Endothelial cell (in vitro differentiated cells): ENCODE measurements around the gene NTN5. TPM values are rescaled to one million over a fixed set of nuclear protein-coding genes. Genes with fewer than 3 reads are reported as not detected.

Source experiments
- DNase-seq: peaks from one replicate; pipeline ENCODE4 v3.0.0; 2021; ENCODE audit warnings: low spot score
- H3K27ac Mint-ChIP-seq: one replicate; pipeline ENCODE4 v1.8.0; 2021; ENCODE audit warnings: mixed read lengths, inconsistent platforms; ENCODE audit not compliant: unreplicated experiment
- H3K27me3 Mint-ChIP-seq: one replicate; pipeline ENCODE4 v1.8.0; 2021; ENCODE audit warnings: mild to moderate bottlenecking, moderate library complexity, mixed read lengths, inconsistent platforms; ENCODE audit not compliant: unreplicated experiment
- H3K36me3 Mint-ChIP-seq: one replicate; pipeline ENCODE4 v1.8.0; 2021; ENCODE audit warnings: mild to moderate bottlenecking, low read depth, mixed read lengths, inconsistent platforms; ENCODE audit not compliant: unreplicated experiment
- H3K4me1 Mint-ChIP-seq: one replicate; pipeline ENCODE4 v1.8.0; 2021; ENCODE audit warnings: mild to moderate bottlenecking, mixed read lengths, inconsistent platforms; ENCODE audit not compliant: unreplicated experiment
- H3K4me3 Mint-ChIP-seq: one replicate; pipeline ENCODE4 v1.8.0; 2021; ENCODE audit warnings: mild to moderate bottlenecking, mixed read lengths, inconsistent platforms; ENCODE audit not compliant: unreplicated experiment
- H3K9me3 Mint-ChIP-seq: one replicate; pipeline ENCODE4 v1.8.0; 2021; ENCODE audit warnings: mixed read lengths, inconsistent platforms; ENCODE audit not compliant: unreplicated experiment
- CTCF ChIP-seq: fragments of 200-600 bp; sonication (generic); IDR thresholded peaks from one replicate; pipeline ENCODE4 v1.5.0; 2021; ENCODE audit warnings: antibody characterized with exemption; ENCODE audit not compliant: unreplicated experiment
- total RNA-seq: library from RNA; stranded (reverse); fragmentation: NEBNext Ultra II Directional; extraction: Animal tissue kit (Norgen Biotek cat#: 25700); gene quantifications from one replicate; pipeline ENCODE4 v1.2.1, GENCODE V29; 2021; ENCODE audit not compliant: unreplicated experiment

Gene NTN5
- total RNA-seq, 1 donor from 2014 or later, result 0.21 TPM

DNA sequence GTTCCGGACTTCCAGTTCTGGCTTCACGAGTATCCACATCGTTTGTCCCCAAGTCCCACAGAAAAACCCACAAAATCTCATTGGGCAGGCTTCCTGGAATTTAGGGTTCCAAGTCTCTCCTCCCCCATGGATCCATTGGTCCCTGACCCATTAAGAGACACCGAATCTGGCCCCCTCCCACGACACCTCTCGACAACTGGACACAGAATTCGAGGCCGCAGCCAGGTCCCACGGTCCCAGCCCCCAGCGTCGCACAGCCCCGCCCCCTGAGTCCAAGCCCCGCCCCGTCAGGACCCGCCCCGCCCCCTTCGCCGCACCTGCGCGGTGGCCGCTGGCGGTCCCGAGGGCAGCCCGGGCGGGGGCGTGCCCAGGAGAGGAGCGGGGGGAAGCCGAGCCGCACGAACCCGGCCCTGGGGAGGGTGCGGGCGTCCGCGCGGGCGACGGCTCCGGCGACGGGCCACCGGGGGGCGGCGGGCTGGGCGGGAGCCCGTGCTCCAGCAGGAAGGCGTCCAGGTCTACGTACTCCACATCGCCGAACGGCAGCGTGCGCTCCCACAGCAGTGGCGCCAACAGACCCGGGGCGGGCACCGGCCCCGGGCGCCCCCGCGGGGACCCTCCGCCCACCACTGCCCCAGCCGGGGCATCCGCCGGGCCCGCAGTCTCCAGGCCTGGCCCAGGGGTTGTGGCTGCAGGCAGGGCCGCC is 37.4 kb downstream of the NTN5 start:
- Mint-ChIP-seq H3K27me3 (peaks cover 22% of the 10 kb centered on the region), H3K9me3 (no peaks in the 10 kb centered on the region), H3K4me3 (peak overlapping the region; percentile 67), H3K36me3 (peaks cover 5% of the 10 kb centered on the region), H3K4me1 (peaks cover 19% of the 10 kb centered on the region), H3K27ac (no peak overlapping the region)
- TF ChIP-seq CTCF, result no peak
- peak; percentile 67 for DNase-seq

GRCh38 chr19:48634424-48635262 is 38.2 kb downstream of the NTN5 start:
- Mint-ChIP-seq H3K9me3 (no peaks in the 10 kb centered on the region), H3K27ac (no peak overlapping the region), H3K27me3 (peaks cover 25% of the 10 kb centered on the region), H3K36me3 (peaks cover 5% of the 10 kb centered on the region), H3K4me3 (peak overlapping the region; percentile 67), H3K4me1 (peaks cover 14% of the 10 kb centered on the region)
- DNase-seq, result peak; percentile 84
- TF ChIP-seq CTCF, result no peak

- Mint-ChIP-seq H3K4me1 (peaks cover 14% of the 10 kb centered on the region), H3K27me3 (peaks cover 22% of the 10 kb centered on the region), H3K27ac (no peak overlapping the region), H3K9me3 (no peaks in the 10 kb centered on the region), H3K36me3 (peaks cover 5% of the 10 kb centered on the region), H3K4me3 (no peak overlapping the region)
- DNase-seq, result no peak
- no peak for TF ChIP-seq CTCF
Measured at GRCh38 chr19:48634036-48634342, 38.8 kb downstream of the NTN5 start.

GRCh38 chr19:48633148-48634035 is 39.4 kb downstream of the NTN5 start:
- Mint-ChIP-seq H3K27ac (no peak overlapping the region), H3K4me3 (peak overlapping the region; percentile 4), H3K4me1 (peaks cover 12% of the 10 kb centered on the region), H3K27me3 (peaks cover 25% of the 10 kb centered on the region), H3K9me3 (no peaks in the 10 kb centered on the region), H3K36me3 (peaks cover 2% of the 10 kb centered on the region)
- no peak for DNase-seq
- TF ChIP-seq CTCF, result no peak
